ENCODE results near the gene FAM174C. TPM values are rescaled to one million over a fixed set of nuclear protein-coding genes. Genes with fewer than 3 reads are reported as not detected.
"Not testable (repeated sequence)": the region's sequence is repeated elsewhere in the genome, so short reads cannot be mapped to it uniquely, and the experiment has no call there.

FAM174C gene
- total RNA-seq, 1 donor, result 25.2 TPM

DNA sequence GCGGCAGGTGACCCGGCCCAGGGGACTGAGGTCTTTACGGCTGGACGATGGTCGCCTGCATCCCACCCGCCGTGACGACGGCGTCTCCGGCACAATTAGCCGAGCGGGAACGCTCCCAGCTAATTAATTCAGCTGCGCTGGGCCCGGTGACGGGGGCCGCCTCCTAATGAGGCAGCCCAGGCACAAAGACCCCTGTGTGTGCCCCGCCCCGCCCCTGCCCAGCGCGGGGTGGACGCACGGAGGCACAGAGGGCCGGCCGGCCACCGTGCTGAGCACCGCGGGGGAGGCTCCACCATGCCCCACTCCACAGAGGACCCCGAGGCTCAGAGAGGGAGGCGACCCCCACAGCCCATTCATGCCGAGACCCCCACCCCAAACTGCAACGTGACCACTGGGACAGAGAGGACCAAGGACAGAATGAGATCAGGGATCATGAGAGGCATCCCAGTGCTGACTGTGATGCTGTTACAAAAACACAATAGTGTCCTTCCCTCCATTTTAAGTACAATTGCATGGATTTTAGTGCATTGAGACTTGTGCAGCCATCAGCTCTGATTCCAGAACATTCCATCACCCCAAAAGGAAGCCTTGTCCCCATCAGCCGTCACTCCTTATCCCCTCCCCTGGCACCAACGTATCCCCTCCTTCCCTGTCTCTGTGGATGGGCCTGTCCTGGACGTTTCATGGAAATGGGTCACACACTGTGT is 27.4 kb downstream of the FAM174C start:
- DNase-seq (ENCODE audit: low read depth), result no peak
- H3K4me3 ChIP-seq (ENCODE audit: low read depth, low read length), result no peak overlapping the region
- no peak for TF ChIP-seq CTCF (IDR thresholded peaks at IDR 0.05; ENCODE audit: insufficient read depth, low read length)

DNA sequence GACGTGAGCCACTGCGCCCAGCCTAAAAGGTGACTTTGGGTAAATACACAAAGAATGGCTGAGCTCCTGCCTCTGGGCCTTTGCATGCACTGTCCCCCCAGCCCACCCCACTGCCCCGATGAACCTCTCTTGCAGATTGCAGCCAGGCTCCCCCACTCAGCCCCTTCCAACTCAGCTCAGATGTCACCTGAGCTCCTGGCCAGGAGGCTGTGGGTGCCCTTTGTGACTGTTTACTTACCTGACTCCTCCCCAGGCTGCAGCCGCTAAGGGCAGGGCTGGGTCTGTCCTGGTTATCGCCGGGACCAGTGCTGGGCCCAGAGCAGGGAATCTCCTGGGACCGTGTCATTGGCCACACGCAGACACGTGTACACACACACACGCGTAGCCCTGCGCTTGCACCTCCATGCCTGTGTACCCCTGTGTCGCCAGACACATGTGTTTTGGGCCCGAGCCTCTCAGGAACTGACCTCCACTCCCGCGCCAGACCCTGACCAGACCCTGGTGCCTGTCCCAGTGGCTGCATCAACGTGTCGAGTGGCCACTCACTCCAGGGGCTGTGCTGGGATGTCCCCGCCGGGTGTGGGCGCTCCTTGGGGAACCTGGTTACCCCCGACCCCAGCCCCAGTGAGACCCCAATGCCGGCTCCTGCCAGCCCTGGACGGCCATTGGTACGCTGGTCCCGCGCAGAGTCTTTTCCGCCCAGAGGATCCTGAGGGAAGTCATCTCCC is 29.0 kb downstream of the FAM174C start:
- TF ChIP-seq CTCF (IDR thresholded peaks at IDR 0.05; ENCODE audit: insufficient read depth, low read length), result no peak
- DNase-seq (ENCODE audit: low read depth), result no peak

GRCh38 chr19:1305354-1305753 is 30.0 kb downstream of the FAM174C start:
- not testable (repeated sequence) for H3K4me3 ChIP-seq (ENCODE audit: low read depth, low read length); DNase-seq (ENCODE audit: low read depth)

More for the DNA sequence above, 29.0 kb downstream of the FAM174C start:
- no peak overlapping the region for H3K4me3 ChIP-seq (ENCODE audit: low read depth, low read length)

GRCh38 chr19:1307320-1307719 is 32.0 kb downstream of the FAM174C start:
- no peak for DNase-seq (ENCODE audit: low read depth)
- TF ChIP-seq CTCF (IDR thresholded peaks at IDR 0.05; ENCODE audit: insufficient read depth, low read length), result no peak
- H3K4me3 ChIP-seq (ENCODE audit: low read depth, low read length), result no peak overlapping the region

GRCh38 chr19:1307755-1308303 is 32.5 kb downstream of the FAM174C start:
- no peak for TF ChIP-seq CTCF (IDR thresholded peaks at IDR 0.05; ENCODE audit: insufficient read depth, low read length)
- DNase-seq (ENCODE audit: low read depth), result no peak
- no peak overlapping the region for H3K4me3 ChIP-seq (ENCODE audit: low read depth, low read length)

- no peak overlapping the region for H3K4me3 ChIP-seq (ENCODE audit: low read depth, low read length)
- no peak for TF ChIP-seq CTCF (IDR thresholded peaks at IDR 0.05; ENCODE audit: insufficient read depth, low read length)
- no peak for DNase-seq (ENCODE audit: low read depth)
These were observed 33.4 kb downstream of the FAM174C start for GRCh38 chr19:1308718-1309117.
